Lung (tissue), 12 donors: Measurements from ENCODE around the gene SYTL3. TPM values are rescaled to one million over a fixed set of nuclear protein-coding genes. Genes with fewer than 3 reads are reported as not detected.

ENCODE experiments used
- ATAC-seq: fragments of 200-7000 bp; cut with Tn5 transposase; one replicate; pipeline ENCODE4 v1.9.1; 2020; ENCODE audit warnings: moderate number of reproducible peaks; ENCODE audit not compliant: insufficient read depth, low FRiP score
- DNase-seq, 3 donors: peaks; one replicate each; pipeline ENCODE4 v3.0.0-alpha.2; 2013 to 2017
- H3K27ac ChIP-seq, 2 donors: one replicate each; pipeline ENCODE4 v1.5.1; 2013; ENCODE audit warnings: mild to moderate bottlenecking in 2 of 2, moderate library complexity in 2 of 2, control low read depth in 1 of 2, inconsistent platforms in 1 of 2, low read depth in 1 of 2, low read length in 1 of 2
- H3K27me3 ChIP-seq, 3 donors: one replicate each; pipeline ENCODE4 v1.5.1; 2013; ENCODE audit warnings: low read length in 2 of 3; ENCODE audit not compliant: control insufficient read depth in 3 of 3, insufficient read depth in 3 of 3
- H3K36me3 ChIP-seq, 4 donors: one replicate each; pipeline ENCODE4 v1.5.1; 2013; ENCODE audit warnings: low read length in 4 of 4, mild to moderate bottlenecking in 1 of 4, moderate library complexity in 1 of 4; ENCODE audit not compliant: control insufficient read depth in 4 of 4, insufficient read depth in 4 of 4
- H3K4me1 ChIP-seq, 5 donors: one replicate each; pipeline ENCODE4 v1.5.1; 2013; ENCODE audit warnings: low read length in 5 of 5, mild to moderate bottlenecking in 2 of 5, moderate library complexity in 1 of 5; ENCODE audit not compliant: control insufficient read depth in 5 of 5, insufficient read depth in 5 of 5
- H3K4me3 ChIP-seq: one replicate; pipeline ENCODE4 v1.5.1; 2013; ENCODE audit warnings: mild to moderate bottlenecking, control low read depth, moderate library complexity
- H3K9ac ChIP-seq, 2 donors: one replicate each; pipeline ENCODE4 v1.5.1; 2013; ENCODE audit warnings: low read length in 2 of 2, control low read depth in 1 of 2; ENCODE audit not compliant: insufficient read depth in 1 of 2
- H3K9me3 ChIP-seq, 4 donors: one replicate each; pipeline ENCODE4 v1.5.1; 2013; ENCODE audit warnings: low read length in 3 of 4, mild to moderate bottlenecking in 1 of 4, moderate library complexity in 1 of 4; ENCODE audit not compliant: control insufficient read depth in 4 of 4, insufficient read depth in 3 of 4
- CTCF ChIP-seq: IDR thresholded peaks from 2 replicates; pipeline ENCODE4 v1.5.1; 2012; ENCODE audit warnings: mild to moderate bottlenecking; ENCODE audit errors: control extremely low read depth, extremely low read depth
- WGBS, 2 donors: extraction: QIAGEN DNeasy Blood & Tissue Kit; methylation state at CpG; one replicate each; pipeline ENCODE4 v1.1.7; 2013; 5-methylcytosine and 5-hydroxymethylcytosine counted together
- polyA plus RNA-seq, 2 donors: library from polyadenylated mRNA; stranded (reverse); fragments of 200-250 nt; gene quantifications; one replicate each; pipeline ENCODE4 v1.2.1, GENCODE V29; 2013
- total RNA-seq, 2 donors: library from RNA; depleted of rRNA in 1 of 2; stranded (reverse); fragments of >200 nt in 1 of 2; gene quantifications; one replicate each; pipeline ENCODE4 v1.2.1, GENCODE V29; 2014 to 2021
- donor health status: control.
- donor health status: control.
- donor health status: Bipolar disorder and iron deficiency.
- donor health status: healthy.
- donor health status: DM: yes; HTN: yes; CAD: no.

Gene SYTL3
- total and polyA plus RNA-seq, 4 donors, result 6.5 to 20.0 (median 15.6) TPM

GRCh38 chr6:158677906-158678578, 28.2 kb downstream of the SYTL3 start:
- no peak for ATAC-seq
- no peak for TF ChIP-seq CTCF
- peaks cover 0 to 1% (median 0%) of the 10 kb centered on the region in 5 donors for H3K4me1 ChIP-seq
- H3K9me3 ChIP-seq, result no peaks in the 10 kb centered on the region
- peaks cover 0 to 1% (median 0%) of the 10 kb centered on the region in 4 donors for H3K36me3 ChIP-seq
- H3K4me3 ChIP-seq, result no peak overlapping the region
- WGBS, 2 donors, result 83 to 90% methylated on average over 11 of the region's 11 CpGs
- no peak overlapping the region for H3K27ac ChIP-seq
- no peaks in the 10 kb centered on the region for H3K27me3 ChIP-seq
- no peak overlapping the region for H3K9ac ChIP-seq
- no peak for DNase-seq

GRCh38 chr6:158680015-158680414, 30.2 kb downstream of the SYTL3 start:
- no peaks in the 10 kb centered on the region for H3K27me3 ChIP-seq
- H3K9me3 ChIP-seq, result no peaks in the 10 kb centered on the region
- DNase-seq (no peak), ATAC-seq (no peak)
- H3K4me3 ChIP-seq, result no peak overlapping the region
- WGBS, 2 donors, result 94 to 97% methylated on average over 2 of the region's 2 CpGs
- no peak overlapping the region for H3K27ac ChIP-seq
- no peak overlapping the region for H3K9ac ChIP-seq
- H3K4me1 ChIP-seq, result peaks cover 0 to 1% (median 0%) of the 10 kb centered on the region in 5 donors
- peaks cover 0 to 1% (median 0%) of the 10 kb centered on the region in 4 donors for H3K36me3 ChIP-seq
- no peak for TF ChIP-seq CTCF

- DNase-seq, result no peak
- no peak overlapping the region for H3K9ac ChIP-seq
- H3K9me3 ChIP-seq, result no peaks in the 10 kb centered on the region
- H3K4me1 ChIP-seq, result peaks cover 0 to 1% (median 0%) of the 10 kb centered on the region in 5 donors
- WGBS, 2 donors, result 90 to 98% methylated on average over 6 of the region's 6 CpGs
- no peak for ATAC-seq
- H3K36me3 ChIP-seq, result peaks cover 0 to 1% (median 0%) of the 10 kb centered on the region in 4 donors
- no peaks in the 10 kb centered on the region for H3K27me3 ChIP-seq
- no peak overlapping the region for H3K27ac ChIP-seq
- no peak overlapping the region for H3K4me3 ChIP-seq
- TF ChIP-seq CTCF, result no peak
Measured at GRCh38 chr6:158680481-158680880, 30.6 kb downstream of the SYTL3 start.
